HG02870 (cell line): Measurements from ENCODE around the gene SPRING1.
"Not testable (repeated sequence)": the region's sequence is repeated elsewhere in the genome, so short reads cannot be mapped to it uniquely, and the experiment has no call there.

ENCODE experiments used
- ATAC-seq: cut with Tn5 transposase; IDR thresholded peaks from one replicate; pipeline ENCODE4 v1.9.1; 2021; ENCODE audit warnings: mild to moderate bottlenecking, moderate library complexity; ENCODE audit not compliant: unreplicated experiment

The SPRING1 gene, protein sequence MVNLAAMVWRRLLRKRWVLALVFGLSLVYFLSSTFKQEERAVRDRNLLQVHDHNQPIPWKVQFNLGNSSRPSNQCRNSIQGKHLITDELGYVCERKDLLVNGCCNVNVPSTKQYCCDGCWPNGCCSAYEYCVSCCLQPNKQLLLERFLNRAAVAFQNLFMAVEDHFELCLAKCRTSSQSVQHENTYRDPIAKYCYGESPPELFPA

DNA sequence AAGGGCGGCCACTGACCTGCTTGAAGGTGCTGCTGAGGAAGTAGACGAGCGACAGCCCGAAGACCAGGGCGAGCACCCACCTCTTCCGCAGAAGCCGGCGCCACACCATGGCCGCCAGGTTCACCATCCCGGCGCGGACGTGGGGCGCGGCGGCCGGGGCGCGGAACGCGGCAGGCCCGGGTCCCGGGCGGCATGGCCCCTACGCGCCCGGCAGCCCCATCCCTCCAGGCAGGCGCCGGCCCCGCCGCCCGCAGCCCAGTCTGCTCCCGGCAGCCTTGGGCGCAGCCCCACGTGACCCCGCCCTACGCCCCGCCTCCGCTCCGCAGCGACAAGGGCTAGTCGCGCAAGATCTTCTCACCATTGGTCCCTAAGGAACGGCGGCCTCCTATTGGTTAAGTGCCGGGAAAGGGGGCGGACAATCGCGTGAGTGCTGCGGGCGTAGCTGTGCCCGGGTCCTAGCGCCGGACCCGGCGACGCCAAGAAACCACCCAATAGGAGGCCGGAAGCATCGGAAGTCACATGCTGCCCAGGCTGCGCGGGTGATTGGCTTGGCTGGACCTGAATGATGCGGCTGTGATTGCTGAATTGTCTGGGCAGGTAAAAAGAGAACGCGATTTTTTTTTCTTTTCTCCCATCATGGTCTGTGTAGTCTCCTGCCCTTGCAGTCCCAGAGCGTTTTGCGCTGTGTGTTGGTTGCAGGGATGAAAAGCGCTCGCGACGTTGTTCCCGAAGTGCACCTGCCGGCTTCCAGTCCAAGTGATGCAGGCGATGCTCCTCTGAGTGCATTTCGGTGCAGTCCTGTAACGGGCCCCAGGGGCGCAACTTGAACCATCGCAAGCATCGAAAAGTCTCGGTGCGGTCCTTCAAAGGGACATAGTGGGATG lies at the start of gene SPRING1, which contains the start of gene RNFT2:
Gene SPRING1 (minus strand): TSS at position 296 of the 884 bp plus-strand sequence. CDS start 169 bp downstream, at position 127.
Gene RNFT2 (plus strand): TSS at position 542 of the 884 bp plus-strand sequence. CDS start 2,183 bp downstream, outside the sequence.
- peak; percentile 96 for ATAC-seq

GRCh38 chr12:116784238-116784612 lies 46.4 kb upstream of the SPRING1 start:
- ATAC-seq: no peak

DNA sequence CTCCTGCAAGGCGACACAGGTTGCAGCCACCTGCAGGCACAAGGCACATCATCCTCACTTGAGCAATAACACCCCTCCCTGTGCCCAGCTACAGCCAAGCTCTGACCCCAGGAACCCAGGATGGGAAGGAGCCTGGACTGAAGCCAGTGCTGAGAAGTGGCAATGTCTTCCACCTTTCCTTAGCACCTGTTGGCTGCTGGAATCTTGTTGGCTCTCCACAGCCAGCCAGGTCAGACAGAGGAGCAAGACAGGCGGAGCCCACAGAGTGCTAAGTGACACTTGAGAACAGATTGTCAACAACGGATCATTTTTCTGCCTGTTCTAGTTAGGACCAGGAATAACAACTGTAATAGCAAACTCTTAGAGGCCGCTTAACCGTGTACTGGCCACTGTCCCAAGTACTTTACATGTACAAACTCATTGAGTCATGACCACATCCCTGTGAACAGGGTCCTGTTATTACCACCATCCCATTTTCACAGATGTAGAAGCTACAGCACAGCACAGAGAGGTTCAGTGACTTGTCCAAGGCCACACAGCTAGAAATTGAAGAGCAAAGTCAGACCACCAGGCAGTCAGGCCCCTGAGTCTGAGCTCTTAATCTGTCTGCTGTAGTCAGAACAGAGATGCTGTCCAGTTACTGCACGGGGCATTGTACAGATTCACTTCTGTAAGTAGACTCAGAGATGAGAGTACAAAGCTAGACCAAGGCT lies 45.8 kb upstream of the SPRING1 start:
- no peak for ATAC-seq

DNA sequence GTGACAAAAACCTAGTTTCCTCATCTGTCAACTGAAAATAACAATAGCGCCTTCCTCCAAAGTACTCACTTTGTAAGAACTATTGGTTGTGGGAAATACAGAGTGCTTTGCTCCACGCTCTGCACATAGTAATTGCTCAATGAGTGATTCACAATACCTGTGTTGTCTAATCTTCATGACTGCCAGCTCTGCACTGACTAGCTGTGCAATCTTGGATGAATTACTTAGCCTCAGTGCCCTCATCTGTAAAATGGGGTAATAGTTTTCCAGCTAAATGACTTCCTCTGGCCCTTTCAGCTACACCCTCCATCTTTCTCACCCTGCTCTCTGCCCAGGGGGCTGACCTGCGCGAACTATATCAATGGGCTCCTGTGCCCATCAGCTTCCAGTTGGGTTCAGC lies 43.1 kb upstream of the SPRING1 start:
- no peak for ATAC-seq

DNA sequence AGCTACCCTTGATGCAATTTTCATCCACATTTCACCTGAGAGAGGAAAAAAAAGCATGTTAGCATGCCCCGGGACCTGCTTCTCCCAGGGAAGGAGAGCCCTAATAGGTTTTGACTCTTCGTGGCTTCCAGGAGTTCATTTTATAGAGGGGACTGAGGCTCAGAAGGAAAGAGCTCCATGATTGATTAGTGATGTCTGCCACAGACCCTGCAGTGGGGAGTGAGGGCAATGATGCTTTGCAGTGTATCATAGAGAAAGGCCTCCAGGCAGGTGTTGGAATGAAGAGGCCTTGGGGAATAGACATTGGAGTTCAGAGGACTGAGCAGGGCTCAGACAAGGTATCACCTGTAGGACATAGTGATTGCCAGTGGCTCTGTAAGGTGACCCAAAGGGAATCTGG lies 41.7 kb upstream of the SPRING1 start:
- no peak for ATAC-seq

DNA sequence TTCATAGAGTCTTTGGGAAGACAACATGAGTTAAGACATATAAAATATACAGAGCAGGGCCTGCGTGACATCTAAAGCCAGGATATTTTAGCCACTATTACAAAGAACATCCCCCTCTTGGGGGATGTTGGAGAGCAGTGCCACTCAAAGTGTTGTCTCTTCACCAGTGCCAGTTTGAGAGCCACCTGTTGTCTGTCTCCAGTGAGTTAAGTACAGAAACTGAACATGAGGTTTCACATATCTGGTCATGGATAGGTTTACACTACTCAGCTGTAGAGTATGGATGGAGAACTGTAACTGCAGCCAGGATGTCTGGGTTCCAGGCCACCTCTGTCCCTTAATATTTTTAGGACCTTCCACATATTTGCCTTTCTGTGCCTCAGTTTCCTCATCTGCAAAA lies 39.4 kb upstream of the SPRING1 start:
- no peak for ATAC-seq

GRCh38 chr12:116774020-116774419 lies 36.2 kb upstream of the SPRING1 start:
- no peak for ATAC-seq

- no peak for ATAC-seq
Observed at GRCh38 chr12:116773276-116773731, 35.4 kb upstream of the SPRING1 start.

DNA sequence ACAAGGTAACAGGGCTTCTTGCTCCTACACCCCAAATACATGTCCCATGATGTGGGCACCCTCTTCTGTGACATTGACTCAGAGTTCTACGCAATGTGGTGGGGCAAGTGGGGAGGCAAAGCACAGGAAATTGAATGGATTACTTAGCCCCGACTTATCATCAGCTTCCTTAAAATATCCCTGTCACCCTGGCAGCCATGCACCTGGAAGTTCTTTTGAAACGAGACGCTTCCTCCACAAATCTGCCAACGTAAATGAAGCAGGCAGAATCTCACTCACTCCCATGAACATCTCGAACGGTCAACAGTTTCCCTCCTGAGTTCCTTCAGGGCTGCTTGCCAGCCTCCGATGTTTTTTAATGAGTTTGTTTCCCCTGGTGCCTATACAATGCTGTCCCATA lies 33.8 kb upstream of the SPRING1 start:
- no peak for ATAC-seq

- ATAC-seq: no peak
Observed at GRCh38 chr12:116766746-116767145, 28.9 kb upstream of the SPRING1 start.

- no peak for ATAC-seq
Observed at GRCh38 chr12:116766285-116766684, 28.4 kb upstream of the SPRING1 start.

GRCh38 chr12:116765271-116765670 lies 27.4 kb upstream of the SPRING1 start:
- no peak for ATAC-seq

GRCh38 chr12:116761499-116761898 lies 23.6 kb upstream of the SPRING1 start:
- ATAC-seq: no peak

- ATAC-seq: no peak
Observed at GRCh38 chr12:116760622-116761020, 22.8 kb upstream of the SPRING1 start.

DNA sequence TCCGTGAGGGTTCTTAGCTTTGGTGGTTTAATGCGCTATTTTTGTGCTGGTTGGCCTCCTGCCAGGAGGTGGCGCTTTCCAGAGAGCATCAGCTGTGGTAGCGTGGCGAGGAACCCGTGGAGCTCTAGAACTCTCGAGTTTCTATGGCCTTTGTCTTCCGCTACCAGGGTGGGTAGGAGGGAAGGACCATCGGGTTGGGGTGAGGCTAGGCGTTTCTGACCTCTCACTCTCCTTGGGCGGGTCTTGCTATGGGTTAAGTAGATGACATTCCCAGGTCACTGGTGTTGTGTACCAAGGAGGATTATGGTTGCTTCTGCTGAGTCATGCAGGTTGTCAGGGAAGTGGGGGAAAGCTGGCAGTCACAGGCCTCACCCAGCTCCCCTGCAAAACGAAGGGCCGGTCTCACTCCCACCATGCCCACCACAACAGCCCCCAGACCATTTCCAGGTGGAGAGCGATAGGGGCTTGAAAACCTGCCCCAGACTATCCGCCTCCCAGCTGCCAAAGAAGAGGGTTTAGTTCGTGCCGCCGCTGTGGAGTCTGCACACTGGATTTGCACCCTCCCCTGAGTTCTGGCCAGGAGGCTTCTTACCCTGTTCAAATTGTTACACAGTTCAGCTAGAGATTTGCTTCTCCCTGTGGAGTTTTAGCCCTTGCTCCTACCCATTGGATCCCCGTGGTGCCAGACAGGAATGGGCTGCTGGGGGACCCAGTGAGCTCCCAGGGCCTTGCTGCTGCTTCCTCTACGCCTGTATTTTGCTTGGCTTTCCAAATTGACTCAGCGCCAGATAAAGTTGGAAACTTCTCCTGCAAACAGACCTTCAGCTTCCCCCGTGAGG lies 22.1 kb upstream of the SPRING1 start:
- no peak for ATAC-seq

- ATAC-seq: not testable (repeated sequence)
Observed at GRCh38 chr12:116754783-116755182, 16.9 kb upstream of the SPRING1 start.

DNA sequence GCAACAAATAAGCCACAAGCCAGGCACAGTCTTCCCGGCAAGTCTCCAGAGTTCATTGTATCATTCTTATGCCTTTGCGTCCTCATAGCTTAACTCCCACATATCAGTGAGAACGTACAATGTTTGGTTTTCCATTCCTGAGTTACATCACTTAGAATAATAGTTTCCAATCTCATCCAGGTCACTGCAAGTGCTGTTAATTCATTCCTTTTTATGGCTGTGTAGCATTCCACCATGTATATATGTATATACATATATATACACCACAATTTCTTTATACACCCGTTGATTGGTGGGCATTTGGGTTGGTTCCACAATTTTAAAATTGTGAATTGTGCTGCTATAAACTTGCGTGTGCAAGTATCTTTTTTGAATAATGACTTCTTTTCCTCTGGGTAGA lies 16.2 kb upstream of the SPRING1 start:
- ATAC-seq: not testable (repeated sequence)

DNA sequence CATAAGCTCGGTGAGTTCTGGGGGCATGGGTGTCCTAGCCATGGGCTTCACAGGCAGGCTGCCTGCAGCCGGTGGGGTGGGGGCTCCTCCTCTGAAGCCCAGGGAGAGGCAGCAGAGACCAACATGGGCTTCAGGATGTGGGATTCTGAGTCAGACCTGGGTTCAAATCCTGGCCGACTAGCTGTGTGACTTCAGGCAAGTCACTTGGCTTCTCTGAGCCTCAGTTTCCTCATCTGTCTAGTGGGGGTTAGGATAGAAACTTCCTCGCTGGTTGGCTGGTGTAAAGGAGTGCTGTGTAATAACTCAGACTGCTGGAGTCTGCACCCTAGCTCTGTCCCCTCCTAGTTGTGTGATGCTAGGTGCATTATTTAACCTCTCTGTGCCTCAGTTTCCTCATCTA lies 12.4 kb upstream of the SPRING1 start:
- ATAC-seq: no peak

DNA sequence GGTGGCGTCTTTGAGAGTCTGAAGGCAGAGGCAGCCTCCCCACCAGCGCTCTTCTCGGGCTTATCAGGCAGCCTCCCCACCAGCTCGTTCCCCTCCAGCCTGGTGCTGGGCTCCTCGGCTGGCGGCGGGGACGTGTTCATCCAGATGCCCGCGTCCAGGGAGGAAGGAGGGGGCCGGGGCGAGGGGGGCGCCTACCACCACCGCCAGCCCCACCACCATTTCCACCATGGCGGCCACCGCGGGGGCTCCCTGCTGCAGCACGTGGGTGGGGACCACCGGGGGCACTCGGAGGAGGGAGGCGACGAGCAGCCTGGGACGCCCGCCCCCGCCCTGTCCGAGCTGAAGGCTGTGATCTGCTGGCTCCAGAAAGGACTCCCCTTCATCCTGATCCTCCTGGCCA lies 12.0 kb upstream of the SPRING1 start:
- no peak for ATAC-seq

DNA sequence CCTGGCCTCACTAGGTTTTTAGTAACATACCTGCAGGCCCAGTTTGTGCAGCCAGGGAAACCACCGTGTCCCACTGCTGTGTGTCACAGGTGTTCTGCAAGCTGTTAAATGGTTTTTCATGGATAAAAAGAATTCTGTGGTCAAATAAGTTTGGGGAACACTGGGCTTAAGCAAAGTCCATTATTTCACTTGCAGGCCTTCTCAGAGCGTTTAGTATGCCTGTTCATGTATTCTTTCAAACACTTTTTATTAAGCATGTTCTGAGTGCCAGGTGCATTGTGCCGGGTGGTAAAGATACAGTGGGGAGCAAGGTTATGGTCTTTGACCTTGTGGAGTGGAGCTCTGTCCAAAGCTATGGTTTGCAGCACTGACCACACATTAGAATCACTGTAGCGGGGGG lies 7.7 kb upstream of the SPRING1 start:
- no peak for ATAC-seq

GRCh38 chr12:116744766-116745165 lies 6.9 kb upstream of the SPRING1 start:
- ATAC-seq: no peak
